ENCODE data around the gene MYH7.

DNA sequence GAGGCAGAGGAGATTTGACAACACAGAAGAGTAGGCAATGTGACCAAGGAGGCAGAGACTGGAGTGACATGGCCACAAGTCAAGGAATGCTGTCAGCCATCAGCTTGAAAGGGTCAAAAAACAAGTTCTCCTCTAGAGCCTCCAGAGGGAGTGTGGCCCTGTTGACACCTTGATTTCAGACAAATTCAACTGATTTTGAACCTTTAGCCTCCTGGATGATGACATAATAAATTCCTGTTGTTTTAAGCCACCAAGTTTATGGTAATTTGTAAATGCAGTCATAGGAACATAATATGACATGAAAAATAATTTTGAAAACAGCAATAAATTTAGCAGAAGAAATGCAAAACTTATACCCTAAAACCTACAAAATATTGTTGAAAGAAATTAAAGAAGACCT, 25.5 kb upstream of the MYH7 start:
- TF ChIP-seq POLR2AphosphoS5 (IDR thresholded peaks at IDR 0.05; ENCODE audit: low read depth, low read length) = no peak
- TF ChIP-seq PAX5 (IDR thresholded peaks at IDR 0.05; ENCODE audit: insufficient read depth, low read length, severe bottlenecking) = no peak
- no peak for TF ChIP-seq POLR2A (IDR thresholded peaks at IDR 0.05; ENCODE audit: low read depth, low read length)
